Measurements from ENCODE around the gene SPECC1.
A peak's percentile ranks its signal among the peaks of the same experiment; 100 is the strongest.
"Not testable (repeated sequence)": the region's sequence is repeated elsewhere in the genome, so short reads cannot be mapped to it uniquely, and the experiment has no call there.

Gene SPECC1

GRCh38 chr17:20009302-20010098 is at the start of gene SPECC1:
SPECC1 (plus strand) TSS chr17:20009359; CDS start chr17:20096652, 87,293 bp downstream.
- DNase-seq, result peak; percentile 87 to 94
- peak; percentile 67 for TF ChIP-seq POLR2A (IDR thresholded peaks at IDR 0.05; ENCODE audit: low read length)
- no peak for TF ChIP-seq GATA1 (IDR thresholded peaks at IDR 0.05; ENCODE audit: low read depth, low read length)

GRCh38 chr17:19962954-19963353 is 46.2 kb upstream of the SPECC1 start:
- DNase-seq, result not testable (repeated sequence)

- DNase-seq, result no peak
- TF ChIP-seq GATA1 (IDR thresholded peaks at IDR 0.05; ENCODE audit: low read depth, low read length) (no peak), POLR2A (IDR thresholded peaks at IDR 0.05; ENCODE audit: low read length) (no peak)
These were observed 36.0 kb upstream of the SPECC1 start for GRCh38 chr17:19973156-19973555.

GRCh38 chr17:19975601-19976000 is 33.6 kb upstream of the SPECC1 start:
- no peak for TF ChIP-seq GATA1 (IDR thresholded peaks at IDR 0.05; ENCODE audit: low read depth, low read length)
- no peak for DNase-seq

GRCh38 chr17:19977293-19978208 is 31.6 kb upstream of the SPECC1 start, which contains the start of gene AKAP10:
AKAP10 (minus strand) TSS chr17:19977828; CDS start chr17:19977679, 149 bp downstream.
- TF ChIP-seq POLR2A (IDR thresholded peaks at IDR 0.05; ENCODE audit: low read length) (peak; percentile 57), GATA1 (IDR thresholded peaks at IDR 0.05; ENCODE audit: low read depth, low read length) (no peak)
- peak; percentile 93 to 94 for DNase-seq

GRCh38 chr17:19978209-19978802 is 30.9 kb upstream of the SPECC1 start:
- DNase-seq, result peak in 1 of 2 experiments; percentile 56
- TF ChIP-seq POLR2A (IDR thresholded peaks at IDR 0.05; ENCODE audit: low read length) (peak; percentile 35), GATA1 (IDR thresholded peaks at IDR 0.05; ENCODE audit: low read depth, low read length) (no peak)

- no peak for TF ChIP-seq POLR2A (IDR thresholded peaks at IDR 0.05; ENCODE audit: low read length)
- TF ChIP-seq GATA1 (IDR thresholded peaks at IDR 0.05; ENCODE audit: low read depth, low read length), result no peak
- DNase-seq, result peak in 1 of 2 experiments; percentile 28
These were observed 30.4 kb upstream of the SPECC1 start for GRCh38 chr17:19978805-19979211.

- TF ChIP-seq POLR2A (IDR thresholded peaks at IDR 0.05; ENCODE audit: low read length) (no peak), GATA1 (IDR thresholded peaks at IDR 0.05; ENCODE audit: low read depth, low read length) (no peak)
- DNase-seq, result no peak
These were observed 29.0 kb upstream of the SPECC1 start for GRCh38 chr17:19979917-19980770.

GRCh38 chr17:19986941-19987861 is 22.0 kb upstream of the SPECC1 start:
- TF ChIP-seq POLR2A (IDR thresholded peaks at IDR 0.05; ENCODE audit: low read length) (no peak), GATA1 (IDR thresholded peaks at IDR 0.05; ENCODE audit: low read depth, low read length) (no peak)
- DNase-seq, result no peak

- TF ChIP-seq POLR2A (IDR thresholded peaks at IDR 0.05; ENCODE audit: low read length) (no peak), GATA1 (IDR thresholded peaks at IDR 0.05; ENCODE audit: low read depth, low read length) (no peak)
- DNase-seq, result no peak
These were observed 21.3 kb upstream of the SPECC1 start for GRCh38 chr17:19987897-19988296.

GRCh38 chr17:19991252-19991885 is 17.8 kb upstream of the SPECC1 start:
- TF ChIP-seq GATA1 (IDR thresholded peaks at IDR 0.05; ENCODE audit: low read depth, low read length), result no peak
- TF ChIP-seq POLR2A (IDR thresholded peaks at IDR 0.05; ENCODE audit: low read length), result no peak
- DNase-seq, result no peak

All from erythroblast (primary cell).